Left lung (tissue), 10 donors: ENCODE data around the gene ADAMTSL5. TPM values are rescaled to one million over a fixed set of nuclear protein-coding genes. Genes with fewer than 3 reads are reported as not detected.

Source experiments
- ATAC-seq: fragments of 200-7000 bp; cut with Tn5 transposase; one replicate; pipeline ENCODE4 v1.9.1; 2020; ENCODE audit warnings: moderate library complexity
- DNase-seq, 4 donors: peaks; one replicate each; pipeline ENCODE4 v3.0.0-alpha.2; 2013 to 2020
- H3K27ac ChIP-seq, 2 donors: fragments of 200-600 bp; sonication (generic) in 1 of 2; one replicate each; pipeline versions ENCODE4 v1.5.0 to v1.8.0; 2020 to 2021
- H3K27me3 ChIP-seq, 2 donors: fragments of 200-600 bp; sonication (generic) in 1 of 2; one replicate each; pipeline versions ENCODE4 v1.5.0 to v1.8.0; 2020 to 2021
- H3K36me3 ChIP-seq, 2 donors: fragments of 200-600 bp; sonication (generic) in 1 of 2; one replicate each; pipeline versions ENCODE4 v1.5.0 to v1.8.0; 2020 to 2021
- H3K4me1 ChIP-seq, 2 donors: fragments of 200-600 bp; one replicate each; pipeline ENCODE4 v1.8.0; 2021
- H3K4me3 ChIP-seq, 2 donors: fragments of 200-600 bp; sonication (generic) in 1 of 2; one replicate each; pipeline versions ENCODE4 v1.5.0 to v1.8.0; 2020 to 2021; ENCODE audit warnings: mild to moderate bottlenecking in 1 of 2
- H3K9me3 ChIP-seq, 2 donors: fragments of 200-600 bp; sonication (generic) in 1 of 2; one replicate each; pipeline versions ENCODE4 v1.5.0 to v1.8.0; 2020 to 2021
- CTCF ChIP-seq, 2 donors: fragments of 200-600 bp; sonication (generic) in 1 of 2; IDR thresholded peaks; one replicate each; pipeline versions ENCODE4 v1.5.0 to v1.8.0; 2021; ENCODE audit warnings: antibody characterized with exemption in 2 of 2
- intact Hi-C, 2 donors: fragments of 100-400 bp; cut with DNase I; formaldehyde crosslinking; loops; one replicate each; pipeline versions ENCODE4 v1.11.2 to v1.14.2; 2022
- polyA plus RNA-seq, 6 donors: library from polyadenylated mRNA; unstranded; fragments of 120-200 nt; gene quantifications; one replicate each; pipeline ENCODE4 v1.2.1, GENCODE V29; 2013; ENCODE audit not compliant: insufficient read length in 6 of 6
- total RNA-seq, 2 donors: library from RNA; stranded (reverse); fragmentation: NEBNext Ultra II Directional; extraction: Animal tissue kit (Norgen Biotek cat#: 25700); gene quantifications; one replicate each; pipeline ENCODE4 v1.2.1, GENCODE V29; 2021
- donor health status: DM: no; HTN: yes; CAD: no.
- donor health status: DM: no; HTN: no; CAD: no.

The ADAMTSL5 gene
- total and polyA plus RNA-seq, 8 donors, result 0.32 to 5.3 (median 0.60) TPM

- TF ChIP-seq CTCF (IDR thresholded peaks at IDR 0.05), result no peak
- H3K36me3 ChIP-seq, result no peaks in the 10 kb centered on the region
- ATAC-seq, result no peak
- intact Hi-C loops, result no loop called here
- DNase-seq, result peak in 1 of 4 donors; percentile 69
- no peak overlapping the region for H3K4me3 ChIP-seq
- H3K27ac ChIP-seq, result no peak overlapping the region
- H3K4me1 ChIP-seq, result peaks cover 32 to 78% of the 10 kb centered on the region in 2 donors
- no peaks in the 10 kb centered on the region for H3K9me3 ChIP-seq
- peaks cover 85 to 95% of the 10 kb centered on the region in 2 donors for H3K27me3 ChIP-seq
Measured at GRCh38 chr19:1468274-1468820, 44.5 kb downstream of the ADAMTSL5 start.

- Histone ChIP-seq H3K9me3 (no peaks in the 10 kb centered on the region), H3K27ac (no peak overlapping the region), H3K27me3 (peaks cover 78 to 88% of the 10 kb centered on the region in 2 donors), H3K36me3 (no peaks in the 10 kb centered on the region), H3K4me3 (no peak overlapping the region), H3K4me1 (peaks cover 32 to 77% of the 10 kb centered on the region in 2 donors)
- ATAC-seq (no peak), DNase-seq (peak in 1 of 4 donors; percentile 74)
- no peak for TF ChIP-seq CTCF (IDR thresholded peaks at IDR 0.05)
- intact Hi-C loops, result no loop called here
Measured at GRCh38 chr19:1467490-1468273, 45.1 kb downstream of the ADAMTSL5 start.

GRCh38 chr19:1467215-1467489, 45.7 kb downstream of the ADAMTSL5 start:
- peaks cover 32 to 72% of the 10 kb centered on the region in 2 donors for H3K4me1 ChIP-seq
- H3K4me3 ChIP-seq, result no peak overlapping the region
- ATAC-seq, result no peak
- TF ChIP-seq CTCF (IDR thresholded peaks at IDR 0.05), result no peak
- no peak for DNase-seq
- intact Hi-C loops, result no loop called here
- H3K9me3 ChIP-seq, result no peaks in the 10 kb centered on the region
- H3K27ac ChIP-seq, result no peak overlapping the region
- no peaks in the 10 kb centered on the region for H3K36me3 ChIP-seq
- peaks cover 73 to 83% of the 10 kb centered on the region in 2 donors for H3K27me3 ChIP-seq

- intact Hi-C loops, result no loop called here
- Histone ChIP-seq H3K36me3 (no peaks in the 10 kb centered on the region), H3K27me3 (peaks cover 68 to 78% of the 10 kb centered on the region in 2 donors), H3K4me3 (no peak overlapping the region), H3K4me1 (peaks cover 32 to 67% of the 10 kb centered on the region in 2 donors), H3K27ac (no peak overlapping the region), H3K9me3 (no peaks in the 10 kb centered on the region)
- no peak for TF ChIP-seq CTCF (IDR thresholded peaks at IDR 0.05)
- DNase-seq (peak in 1 of 4 donors; percentile 47), ATAC-seq (no peak)
Measured at GRCh38 chr19:1466461-1467214, 46.2 kb downstream of the ADAMTSL5 start.

GRCh38 chr19:1466018-1466460, 46.8 kb downstream of the ADAMTSL5 start:
- no peak overlapping the region for H3K4me3 ChIP-seq
- peaks cover 27 to 61% of the 10 kb centered on the region in 2 donors for H3K4me1 ChIP-seq
- no peak for TF ChIP-seq CTCF (IDR thresholded peaks at IDR 0.05)
- H3K9me3 ChIP-seq, result no peaks in the 10 kb centered on the region
- H3K36me3 ChIP-seq, result peaks cover 0 to 2% of the 10 kb centered on the region in 2 donors
- H3K27ac ChIP-seq, result no peak overlapping the region
- intact Hi-C loops, result no loop called here
- DNase-seq (no peak), ATAC-seq (no peak)
- peaks cover 62 to 72% of the 10 kb centered on the region in 2 donors for H3K27me3 ChIP-seq
